ENCODE measurements around the gene ODAD4.

GRCh38 chr17:41957031-41957868 is 26.8 kb downstream of the ODAD4 start:
- no peak for TF ChIP-seq EZH2phosphoT487 (conservative IDR thresholded peaks at IDR 0.05; ENCODE audit: low read length)
- no peak for TF ChIP-seq CTCF (IDR thresholded peaks at IDR 0.05; ENCODE audit: insufficient read depth, low read length, poor library complexity, severe bottlenecking)

Measured in SU-DHL-6 (cell line).